OCI-LY7 (cell line): ENCODE results near the gene DNAH17. TPM values are rescaled to one million over a fixed set of nuclear protein-coding genes. Genes with fewer than 3 reads are reported as not detected.

Experiments used
- BruUV-seq: library from RNA; stranded (reverse); fragments of 400-500 nt; replicated peaks from 2 replicates; lab custom pipeline; 2021; lab: Mats Ljungman, UMichigan
- CTCF ChIA-PET: fragments of 300-600 bp; sonication (Branson Sonifier 250); formaldehyde crosslinking; loops from one replicate; lab custom pipeline; 2022; ENCODE audit warnings: antibody characterized with exemption; ENCODE audit not compliant: unreplicated experiment; lab: Charles Lee
- POLR2A ChIA-PET: fragments of 300-600 bp; sonication (Branson Sonifier 250); formaldehyde crosslinking; loops from one replicate; lab custom pipeline; 2022; ENCODE audit warnings: antibody characterized with exemption; lab: Charles Lee
- DNase-seq: peaks from one replicate; pipeline ENCODE4 v3.0.0-alpha.2; 2015; ENCODE audit warnings: low spot score
- H2AFZ ChIP-seq: fragments of 200-600 bp; sonication (generic), shearing (Covaris generic); 2 replicates; pipeline ENCODE4 v1.6.1; 2014; ENCODE audit warnings: mild to moderate bottlenecking, antibody characterized with exemption, low read length, moderate library complexity
- H3K27ac ChIP-seq: fragments of 200-600 bp; sonication (generic); 2 replicates; pipeline ENCODE4 v1.5.1; 2014; ENCODE audit warnings: mixed run types, low read depth, mild to moderate bottlenecking, moderate library complexity, low read length, inconsistent platforms; ENCODE audit not compliant: poor library complexity, severe bottlenecking
- H3K36me3 ChIP-seq: fragments of 200-600 bp; sonication (generic); 2 replicates; pipeline ENCODE4 v1.6.1; 2014; ENCODE audit warnings: mild to moderate bottlenecking, antibody characterized with exemption, low read length, moderate library complexity, mixed read lengths; ENCODE audit not compliant: insufficient read depth
- H3K4me1 ChIP-seq: fragments of 200-600 bp; sonication (generic); 2 replicates; pipeline ENCODE4 v1.5.1; 2014; ENCODE audit warnings: mild to moderate bottlenecking, low read length; ENCODE audit not compliant: insufficient read depth, poor library complexity, severe bottlenecking
- H3K4me2 ChIP-seq: fragments of 200-600 bp; sonication (generic); 2 replicates; pipeline ENCODE4 v1.6.1; 2014; ENCODE audit warnings: mild to moderate bottlenecking, low read length
- H3K4me3 ChIP-seq: fragments of 200-600 bp; sonication (generic); 2 replicates; pipeline ENCODE4 v1.5.1; 2014; ENCODE audit warnings: mild to moderate bottlenecking, low read depth, low read length; ENCODE audit not compliant: poor library complexity, severe bottlenecking
- H3K79me2 ChIP-seq: fragments of 200-600 bp; sonication (generic); 2 replicates; pipeline ENCODE4 v1.6.1; 2016; ENCODE audit warnings: low read depth, mild to moderate bottlenecking, low read length, moderate library complexity, mixed read lengths; ENCODE audit not compliant: insufficient read depth
- H3K9me2 ChIP-seq: fragments of 200-600 bp; sonication (generic); 2 replicates; pipeline ENCODE4 v1.6.1; 2016; ENCODE audit warnings: mild to moderate bottlenecking, low read length, mixed read lengths; ENCODE audit not compliant: insufficient read depth
- H3K9me3 ChIP-seq: fragments of 200-600 bp; sonication (generic); 2 replicates; pipeline ENCODE4 v1.6.1; 2014; ENCODE audit warnings: mild to moderate bottlenecking, mixed run types, low read length, mixed read lengths
- H4K20me1 ChIP-seq: fragments of 200-600 bp; sonication (generic); 2 replicates; pipeline ENCODE4 v1.6.1; 2014; ENCODE audit warnings: mild to moderate bottlenecking, antibody characterized with exemption, low read length, moderate library complexity, mixed read lengths; ENCODE audit not compliant: insufficient read depth
- EZH2phosphoT487 ChIP-seq: fragments of 200-600 bp; sonication (generic); IDR thresholded peaks from 2 replicates; pipeline ENCODE4 v1.6.1; 2018; ENCODE audit warnings: low read depth, borderline replicate concordance, mild to moderate bottlenecking, mixed run types, antibody characterized with exemption, low read length, moderate library complexity, mixed read lengths
- intact Hi-C: fragments of 100-400 bp; cut with micrococcal nuclease; formaldehyde crosslinking; loops from one replicate; pipeline ENCODE4 v1.10.0; 2022; ENCODE audit not compliant: unreplicated experiment
- total RNA-seq, 2 experiments: library from RNA; depleted of rRNA in 1 of 2; stranded (reverse); fragments of >200 nt in 1 of 2; shearing (Covaris generic) in 1 of 2; gene quantifications; 2 replicates each; pipeline ENCODE4 v1.2.3, GENCODE V29; 2014 to 2022
- TF ChIP-seq, protein P1 (sequence below): fragments of 200-600 bp; sonication (generic); conservative IDR thresholded peaks from 2 replicates; pipeline ENCODE4 v1.5.1; 2014; ENCODE audit warnings: mild to moderate bottlenecking, antibody characterized with exemption, low read length, moderate library complexity, mixed read lengths

DNAH17 gene
- total RNA-seq, 2 experiments from 2014 or later: 0.89 to 1.1 TPM

- ChIA-PET CTCF (interaction anchor here (0.6 kb wide), 1 partner anchor 217 kb away, joined by 5 read pairs; no protein-coding TSS in a partner anchor), POLR2A (interaction anchor here (1.0 kb wide), 1 partner anchor 10 kb away, joined by 4 read pairs; no protein-coding TSS in a partner anchor)
- Histone ChIP-seq H3K9me2 (no peaks in the 10 kb centered on the region), H3K9me3 (no peaks in the 10 kb centered on the region), H3K4me3 (no peak overlapping the region), H3K27ac (no peak overlapping the region), H3K36me3 (peaks cover 46% of the 10 kb centered on the region), H3K4me1 (peaks cover 30% of the 10 kb centered on the region), H3K79me2 (peaks cover 40% of the 10 kb centered on the region), H3K4me2 (no peak overlapping the region), H2AFZ (no peak overlapping the region), H4K20me1 (peaks cover 16% of the 10 kb centered on the region; the same call in 1 of the 2 replicates)
- no peak for DNase-seq
- no peak for TF ChIP-seq EZH2phosphoT487
- TF ChIP-seq, protein P1, sequence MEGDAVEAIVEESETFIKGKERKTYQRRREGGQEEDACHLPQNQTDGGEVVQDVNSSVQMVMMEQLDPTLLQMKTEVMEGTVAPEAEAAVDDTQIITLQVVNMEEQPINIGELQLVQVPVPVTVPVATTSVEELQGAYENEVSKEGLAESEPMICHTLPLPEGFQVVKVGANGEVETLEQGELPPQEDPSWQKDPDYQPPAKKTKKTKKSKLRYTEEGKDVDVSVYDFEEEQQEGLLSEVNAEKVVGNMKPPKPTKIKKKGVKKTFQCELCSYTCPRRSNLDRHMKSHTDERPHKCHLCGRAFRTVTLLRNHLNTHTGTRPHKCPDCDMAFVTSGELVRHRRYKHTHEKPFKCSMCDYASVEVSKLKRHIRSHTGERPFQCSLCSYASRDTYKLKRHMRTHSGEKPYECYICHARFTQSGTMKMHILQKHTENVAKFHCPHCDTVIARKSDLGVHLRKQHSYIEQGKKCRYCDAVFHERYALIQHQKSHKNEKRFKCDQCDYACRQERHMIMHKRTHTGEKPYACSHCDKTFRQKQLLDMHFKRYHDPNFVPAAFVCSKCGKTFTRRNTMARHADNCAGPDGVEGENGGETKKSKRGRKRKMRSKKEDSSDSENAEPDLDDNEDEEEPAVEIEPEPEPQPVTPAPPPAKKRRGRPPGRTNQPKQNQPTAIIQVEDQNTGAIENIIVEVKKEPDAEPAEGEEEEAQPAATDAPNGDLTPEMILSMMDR: no peak
- BruUV-seq: no TSS peak
- intact Hi-C loops: no loop called here
Measured at GRCh38 chr17:78391051-78391431, 186.2 kb downstream of the DNAH17 start.

DNA sequence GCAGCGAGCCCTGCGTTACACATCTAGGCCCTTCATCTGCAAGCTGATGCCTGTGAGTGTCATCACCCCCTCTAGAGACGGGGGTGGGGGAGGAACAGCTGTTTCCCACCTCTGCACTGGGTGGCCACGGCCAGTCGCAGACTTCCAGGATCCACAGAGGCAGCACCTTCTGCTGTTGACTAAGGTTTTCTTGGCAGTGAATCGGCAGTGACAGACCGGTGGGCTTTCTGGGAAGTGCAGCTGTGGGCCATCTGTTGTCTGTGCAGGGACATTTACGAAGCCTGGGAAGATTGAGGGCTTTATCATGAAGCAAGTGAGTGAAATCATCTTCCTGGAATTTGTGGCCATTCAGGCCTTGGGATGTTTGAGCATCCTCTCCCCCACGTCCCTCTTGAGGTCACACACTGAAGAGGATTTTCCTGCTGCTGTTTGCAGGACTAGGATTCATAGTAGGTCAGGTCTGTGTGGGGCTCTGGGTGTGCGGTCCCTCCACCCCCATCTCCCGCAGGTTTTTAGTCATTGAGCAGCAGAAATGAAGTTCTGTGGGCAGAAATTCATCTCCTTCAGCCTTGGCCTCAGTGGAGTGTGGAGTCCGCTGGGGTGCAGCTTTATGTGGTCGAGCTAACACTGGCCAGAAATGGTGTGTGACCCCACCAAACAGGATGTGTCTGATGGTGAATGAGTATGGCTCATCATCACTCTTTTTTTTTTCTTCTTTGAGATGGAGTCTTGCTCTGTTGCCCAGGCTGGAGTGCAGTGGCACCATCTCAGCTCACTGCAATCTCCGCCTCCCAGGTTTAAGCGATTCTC is 186.8 kb downstream of the DNAH17 start:
- Histone ChIP-seq H3K4me3 (no peak overlapping the region), H3K4me1 (peaks cover 36% of the 10 kb centered on the region), H4K20me1 (peaks cover 20% of the 10 kb centered on the region; the same call in 1 of the 2 replicates), H3K79me2 (peaks cover 46% of the 10 kb centered on the region), H3K4me2 (no peak overlapping the region), H2AFZ (no peak overlapping the region), H3K9me3 (no peaks in the 10 kb centered on the region), H3K27ac (no peak overlapping the region), H3K36me3 (peaks cover 41% of the 10 kb centered on the region), H3K9me2 (no peaks in the 10 kb centered on the region)
- ChIA-PET CTCF (no interaction called here), POLR2A (interaction anchor here (0.7 kb wide), 1 partner anchor 11 kb away, joined by 3 read pairs; no protein-coding TSS in a partner anchor)
- no peak for DNase-seq
- intact Hi-C loops: no loop called here
- TF ChIP-seq, protein P1: peak; percentile 34; the same call in 1 of the 2 replicates
- no peak for TF ChIP-seq EZH2phosphoT487
- no TSS peak for BruUV-seq
